Measurements from ENCODE around the gene FAM151B.

Gene FAM151B

DNA sequence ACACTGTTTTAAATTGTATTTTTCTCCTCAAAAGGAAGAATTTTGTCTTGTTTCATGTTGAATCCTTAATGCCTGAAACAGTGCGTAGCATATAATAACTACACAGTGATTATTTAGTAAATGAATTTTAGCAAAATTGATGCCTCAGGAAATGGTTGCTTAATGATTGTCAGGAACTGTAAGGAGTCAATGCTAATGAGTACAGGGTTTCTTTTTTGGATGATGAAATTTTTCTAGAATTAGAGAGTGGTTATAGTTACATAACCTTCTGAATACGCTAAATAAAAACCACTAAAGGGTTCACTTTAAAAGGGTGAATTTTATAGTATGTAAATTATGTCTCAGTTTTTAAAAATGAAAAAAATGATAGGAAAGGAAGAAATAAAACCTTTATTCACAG lies 14.9 kb downstream of the FAM151B start:
- TF ChIP-seq, protein P1, sequence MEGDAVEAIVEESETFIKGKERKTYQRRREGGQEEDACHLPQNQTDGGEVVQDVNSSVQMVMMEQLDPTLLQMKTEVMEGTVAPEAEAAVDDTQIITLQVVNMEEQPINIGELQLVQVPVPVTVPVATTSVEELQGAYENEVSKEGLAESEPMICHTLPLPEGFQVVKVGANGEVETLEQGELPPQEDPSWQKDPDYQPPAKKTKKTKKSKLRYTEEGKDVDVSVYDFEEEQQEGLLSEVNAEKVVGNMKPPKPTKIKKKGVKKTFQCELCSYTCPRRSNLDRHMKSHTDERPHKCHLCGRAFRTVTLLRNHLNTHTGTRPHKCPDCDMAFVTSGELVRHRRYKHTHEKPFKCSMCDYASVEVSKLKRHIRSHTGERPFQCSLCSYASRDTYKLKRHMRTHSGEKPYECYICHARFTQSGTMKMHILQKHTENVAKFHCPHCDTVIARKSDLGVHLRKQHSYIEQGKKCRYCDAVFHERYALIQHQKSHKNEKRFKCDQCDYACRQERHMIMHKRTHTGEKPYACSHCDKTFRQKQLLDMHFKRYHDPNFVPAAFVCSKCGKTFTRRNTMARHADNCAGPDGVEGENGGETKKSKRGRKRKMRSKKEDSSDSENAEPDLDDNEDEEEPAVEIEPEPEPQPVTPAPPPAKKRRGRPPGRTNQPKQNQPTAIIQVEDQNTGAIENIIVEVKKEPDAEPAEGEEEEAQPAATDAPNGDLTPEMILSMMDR (IDR thresholded peaks at IDR 0.05; ENCODE audit: insufficient read depth, low read depth, low read length, missing control alignments), result no peak
- no peak overlapping the region for H3K4me3 ChIP-seq (ENCODE audit: low read length)
- no peak for DNase-seq (ENCODE audit: low read depth)

DNA sequence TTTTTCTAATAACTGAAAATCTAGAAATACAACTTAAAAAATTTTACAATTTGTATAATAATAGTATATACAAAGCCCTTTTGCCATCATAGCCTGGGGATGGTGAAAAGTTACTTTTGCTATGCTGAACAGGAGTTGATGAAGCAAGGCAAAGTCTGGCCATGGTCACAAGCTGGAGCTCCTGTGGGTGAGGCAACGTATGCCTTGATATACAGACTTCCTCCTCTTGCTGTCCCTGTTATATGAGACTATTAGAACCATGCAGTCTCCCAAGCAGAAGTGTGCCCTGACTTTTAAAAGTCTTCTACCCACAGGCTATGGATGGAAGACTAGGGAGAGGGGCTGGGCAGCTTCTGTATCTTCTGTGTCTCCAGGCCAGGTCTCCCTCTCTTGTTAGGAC lies 15.7 kb downstream of the FAM151B start:
- H3K4me3 ChIP-seq (ENCODE audit: low read length), result no peak overlapping the region
- DNase-seq (ENCODE audit: low read depth), result no peak
- TF ChIP-seq, protein P1 (IDR thresholded peaks at IDR 0.05; ENCODE audit: insufficient read depth, low read depth, low read length, missing control alignments), result no peak

DNA sequence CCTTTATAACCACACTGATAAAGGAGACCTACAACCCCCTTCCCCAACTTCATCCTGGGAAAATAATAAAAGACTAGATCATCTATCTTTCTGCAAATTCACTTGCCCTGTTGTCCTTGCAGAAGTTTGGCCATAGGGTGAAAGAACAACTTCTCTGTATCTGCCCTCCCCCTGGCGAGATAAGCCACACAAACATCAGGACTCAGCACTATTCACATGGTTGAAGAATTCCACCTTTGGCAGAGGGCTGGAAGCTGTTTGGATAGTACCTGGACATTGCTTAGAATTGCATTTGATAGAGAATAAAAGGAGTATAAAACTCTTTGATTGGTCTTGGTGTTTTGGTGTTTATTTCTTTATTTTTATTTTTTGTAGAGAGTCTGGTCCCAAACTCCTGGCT lies 16.9 kb downstream of the FAM151B start:
- DNase-seq (ENCODE audit: low read depth), result no peak
- no peak overlapping the region for H3K4me3 ChIP-seq (ENCODE audit: low read length)
- TF ChIP-seq, protein P1 (IDR thresholded peaks at IDR 0.05; ENCODE audit: insufficient read depth, low read depth, low read length, missing control alignments), result no peak

DNA sequence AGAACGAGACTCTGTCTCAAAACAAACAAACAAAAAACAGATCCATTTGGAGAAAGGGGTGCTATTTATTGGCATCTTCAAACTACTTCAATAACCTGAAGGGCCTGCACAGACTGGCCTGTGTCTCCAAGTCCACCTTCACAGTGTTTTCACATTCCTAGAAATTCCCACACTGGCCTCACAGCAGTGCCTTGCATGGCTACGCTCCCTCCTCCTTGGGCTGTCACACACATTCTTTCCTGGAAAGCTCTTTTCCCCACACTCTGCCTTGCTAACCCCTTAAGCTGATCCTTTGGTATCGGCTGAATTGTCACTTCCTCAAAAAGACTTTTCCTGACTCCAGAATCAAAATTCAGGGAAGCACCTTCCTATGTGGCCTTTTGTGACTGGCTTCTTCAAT lies 19.8 kb downstream of the FAM151B start:
- DNase-seq (ENCODE audit: low read depth), result no peak
- H3K4me3 ChIP-seq (ENCODE audit: low read length), result no peak overlapping the region
- TF ChIP-seq, protein P1 (IDR thresholded peaks at IDR 0.05; ENCODE audit: insufficient read depth, low read depth, low read length, missing control alignments), result no peak

DNA sequence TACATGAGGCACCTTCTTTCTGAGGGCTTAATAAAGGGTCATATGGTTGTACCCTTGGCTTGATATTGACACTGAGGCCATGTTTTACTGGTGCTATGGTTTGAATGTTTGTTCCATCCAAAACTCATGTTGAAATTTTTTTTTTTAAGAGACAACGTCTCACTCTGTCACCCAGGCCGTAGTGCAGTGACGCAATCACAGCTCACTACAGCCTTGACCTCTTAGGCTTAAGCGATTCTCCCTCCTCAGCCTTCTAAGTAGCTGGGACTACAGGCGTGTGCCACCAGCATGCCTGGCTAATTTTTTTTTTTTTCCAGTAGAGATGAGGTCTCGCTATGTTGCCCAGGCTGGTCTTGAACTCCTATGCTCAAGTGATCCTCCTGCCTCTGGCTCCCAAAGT lies 20.9 kb downstream of the FAM151B start:
- DNase-seq (ENCODE audit: low read depth), result no peak
- TF ChIP-seq, protein P1 (IDR thresholded peaks at IDR 0.05; ENCODE audit: insufficient read depth, low read depth, low read length, missing control alignments), result no peak
- no peak overlapping the region for H3K4me3 ChIP-seq (ENCODE audit: low read length)

DNA sequence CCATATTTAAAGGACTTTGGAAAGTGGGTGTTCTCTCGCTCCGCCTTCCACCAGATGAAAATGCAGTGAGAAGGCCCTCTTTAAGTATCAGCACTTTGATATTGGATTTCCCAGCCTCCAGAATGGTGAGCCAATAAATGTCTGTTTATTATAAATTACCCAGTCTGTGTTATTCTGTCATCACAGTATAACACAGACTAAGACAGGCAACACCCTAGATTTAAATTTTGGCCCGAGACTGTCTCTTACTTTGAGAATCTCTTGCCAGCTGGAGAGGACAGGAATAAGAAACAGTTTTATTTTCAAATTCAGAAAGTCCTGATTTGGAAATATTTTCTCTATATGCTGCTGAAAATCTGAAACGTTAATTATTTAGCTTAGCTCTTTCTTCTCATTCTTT lies 21.5 kb downstream of the FAM151B start:
- no peak for DNase-seq (ENCODE audit: low read depth)
- H3K4me3 ChIP-seq (ENCODE audit: low read length), result no peak overlapping the region
- TF ChIP-seq, protein P1 (IDR thresholded peaks at IDR 0.05; ENCODE audit: insufficient read depth, low read depth, low read length, missing control alignments), result no peak

DNA sequence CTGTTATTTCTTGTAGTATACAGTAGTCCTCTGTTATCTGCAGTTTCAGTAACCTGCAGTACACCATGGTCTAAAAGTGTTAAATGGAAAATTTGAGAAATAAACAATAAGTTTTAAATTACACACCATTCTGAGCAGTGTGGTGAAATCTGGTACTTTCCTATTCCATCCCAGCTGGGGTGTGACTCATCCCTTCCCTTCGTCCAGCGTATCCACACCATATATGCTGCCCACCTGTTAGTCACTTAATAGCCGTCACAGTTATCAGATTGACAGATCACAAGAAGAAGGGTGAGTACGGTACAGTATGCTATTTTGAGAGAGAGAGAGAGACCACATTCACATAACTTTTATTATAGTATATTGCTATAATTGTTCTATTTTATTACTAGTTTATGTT lies 28.9 kb downstream of the FAM151B start:
- DNase-seq (ENCODE audit: low read depth), result peak; percentile 92
- TF ChIP-seq, protein P1 (IDR thresholded peaks at IDR 0.05; ENCODE audit: insufficient read depth, low read depth, low read length, missing control alignments), result no peak
- no peak overlapping the region for H3K4me3 ChIP-seq (ENCODE audit: low read length)

Data from epithelial cell of esophagus (primary cell).